Measurements from ENCODE around the gene PRKAB2. TPM values are rescaled to one million over a fixed set of nuclear protein-coding genes. Genes with fewer than 3 reads are reported as not detected.

Gene PRKAB2
- total and polyA plus RNA-seq, 2 of the 4 experiments (the other 2 are of a cell fraction): 8.4 to 11.0 TPM

GRCh38 chr1:147117109-147117508, 55.2 kb downstream of the PRKAB2 start:
- Histone ChIP-seq H2BK20ac (ENCODE audit: low read depth, low read length) (no peak overlapping the region), H3K27ac (ENCODE audit: insufficient read depth, low read length) (no peak overlapping the region), H3K56ac (ENCODE audit: extremely low read depth, insufficient read depth, low read length) (no peak overlapping the region), H3K23ac (ENCODE audit: low read depth, low read length) (no peak overlapping the region), H2AK9ac (replicated peaks; ENCODE audit: low read depth, low read length, poor library complexity) (no peak overlapping the region), H4K20me1 (ENCODE audit: insufficient read depth, low read length) (no peaks in the 10 kb centered on the region), H3K4me3 (ENCODE audit: insufficient read depth, low read depth, low read length) (no peak overlapping the region), H3K9ac (ENCODE audit: low read depth, low read length) (no peak overlapping the region), H3K14ac (replicated peaks; ENCODE audit: low read depth, low read length) (no peak overlapping the region), H3K79me1 (ENCODE audit: low read depth in 1 of 2, low read length in 2 of 2) (no peaks in the 10 kb centered on the region), H4K8ac (ENCODE audit: low read depth in 2 of 2, low read length in 2 of 2) (no peak overlapping the region), H3K4me1 (ENCODE audit: control insufficient read depth, insufficient read depth, low read length) (no peaks in the 10 kb centered on the region), H4K91ac (ENCODE audit: insufficient read depth, low read depth, low read length) (no peak overlapping the region), H2BK120ac (ENCODE audit: low read depth, low read length) (no peak overlapping the region), H3K27me3 (ENCODE audit: control insufficient read depth, insufficient read depth, low read length) (no peaks in the 10 kb centered on the region), H3K9me3 (ENCODE audit: control insufficient read depth, insufficient read depth, low read length) (no peaks in the 10 kb centered on the region), H2AK5ac (ENCODE audit: low read depth, low read length) (no peak overlapping the region), H3K36me3 (ENCODE audit: control insufficient read depth, insufficient read depth, low read length) (no peaks in the 10 kb centered on the region), H2BK15ac (ENCODE audit: low read depth, low read length) (no peak overlapping the region), H3K9me1 (ENCODE audit: insufficient read depth, low read length) (no peaks in the 10 kb centered on the region), H3K4me2 (ENCODE audit: low read depth, low read length) (no peak overlapping the region), H3K4ac (ENCODE audit: low read depth, low read length) (no peak overlapping the region), H3K18ac (ENCODE audit: low read depth, low read length) (no peak overlapping the region), H4K5ac (ENCODE audit: low read depth, low read length) (no peak overlapping the region), H2BK5ac (ENCODE audit: low read depth, low read length, poor library complexity, severe bottlenecking) (no peak overlapping the region), H2AFZ (replicated peaks; ENCODE audit: low read length, poor library complexity) (no peak overlapping the region)
- POLR2A ChIA-PET (ENCODE audit: unreplicated experiment): no interaction called here
- intact Hi-C loops (cut with micrococcal nuclease): no loop called here
- no peak for DNase-seq
- no TSS peak for BruUV-seq (replicated peaks)
- ATAC-seq (ENCODE audit: low read depth): no peak
- in situ Hi-C loops (cut with MboI; ENCODE audit: low sequenced_read_pairs): no loop called here
- TF ChIP-seq SMC3 (IDR thresholded peaks at IDR 0.05; ENCODE audit: low read depth, low read length) (no peak), RAD21 (IDR thresholded peaks at IDR 0.05; ENCODE audit: low read length) (no peak), CEBPB (IDR thresholded peaks at IDR 0.05; ENCODE audit: low read depth, low read length) (no peak), BHLHE40 (IDR thresholded peaks at IDR 0.05; ENCODE audit: low read depth, low read length) (no peak), MAZ (IDR thresholded peaks at IDR 0.05; ENCODE audit: borderline replicate concordance, low read depth, low read length) (no peak), FOS (IDR thresholded peaks at IDR 0.05; ENCODE audit: low read depth, low read length) (no peak), ELK1 (IDR thresholded peaks at IDR 0.05; ENCODE audit: borderline replicate concordance, low read depth, low read length) (no peak)
- CTCF ChIA-PET: no interaction called here
- WGBS, 2 experiments (ENCODE audit: extremely low coverage in 2 of 2, insufficient read length in 1 of 2): no CpG with 5 or more reads among the region's 1 CpG
- dilution Hi-C loops (cut with HindIII; ENCODE audit: low sequenced_read_pairs, unreplicated experiment): no loop called here

All from IMR-90 (cell line).